ENCODE measurements around the gene SLFN11.

Gene SLFN11

GRCh38 chr17:35406568-35406967, 33.1 kb upstream of the SLFN11 start:
- TF ChIP-seq POLR2AphosphoS5 (IDR thresholded peaks at IDR 0.05; ENCODE audit: low read depth, low read length) (no peak), SIN3A (IDR thresholded peaks at IDR 0.05; ENCODE audit: borderline replicate concordance, insufficient read depth, low read length) (no peak), FOXP2 (optimal IDR thresholded peaks at IDR 0.05; ENCODE audit: borderline replicate concordance, extremely low read depth, extremely low read length, insufficient read depth) (no peak), TAF1 (IDR thresholded peaks at IDR 0.05; ENCODE audit: borderline replicate concordance, insufficient read depth, low read length) (no peak), REST (IDR thresholded peaks at IDR 0.05; ENCODE audit: insufficient read depth in 1 of 2, low read depth in 2 of 2, low read length in 2 of 2) (no peak)

GRCh38 chr17:35404360-35404759, 30.9 kb upstream of the SLFN11 start:
- TF ChIP-seq SIN3A (IDR thresholded peaks at IDR 0.05; ENCODE audit: borderline replicate concordance, insufficient read depth, low read length) (no peak), REST (IDR thresholded peaks at IDR 0.05; ENCODE audit: insufficient read depth in 1 of 2, low read depth in 2 of 2, low read length in 2 of 2) (no peak), POLR2AphosphoS5 (IDR thresholded peaks at IDR 0.05; ENCODE audit: low read depth, low read length) (no peak), TAF1 (IDR thresholded peaks at IDR 0.05; ENCODE audit: borderline replicate concordance, insufficient read depth, low read length) (no peak), FOXP2 (optimal IDR thresholded peaks at IDR 0.05; ENCODE audit: borderline replicate concordance, extremely low read depth, extremely low read length, insufficient read depth) (no peak)

- no peak for TF ChIP-seq FOXP2 (optimal IDR thresholded peaks at IDR 0.05; ENCODE audit: borderline replicate concordance, extremely low read depth, extremely low read length, insufficient read depth)
- TF ChIP-seq TAF1 (IDR thresholded peaks at IDR 0.05; ENCODE audit: borderline replicate concordance, insufficient read depth, low read length): no peak
- TF ChIP-seq REST (IDR thresholded peaks at IDR 0.05; ENCODE audit: insufficient read depth in 1 of 2, low read depth in 2 of 2, low read length in 2 of 2): no peak
- no peak for TF ChIP-seq POLR2AphosphoS5 (IDR thresholded peaks at IDR 0.05; ENCODE audit: low read depth, low read length)
- no peak for TF ChIP-seq SIN3A (IDR thresholded peaks at IDR 0.05; ENCODE audit: borderline replicate concordance, insufficient read depth, low read length)
Measured at GRCh38 chr17:35390663-35391062, 17.2 kb upstream of the SLFN11 start.

GRCh38 chr17:35390156-35390555, 16.7 kb upstream of the SLFN11 start:
- TF ChIP-seq POLR2AphosphoS5 (IDR thresholded peaks at IDR 0.05; ENCODE audit: low read depth, low read length): no peak
- TF ChIP-seq FOXP2 (optimal IDR thresholded peaks at IDR 0.05; ENCODE audit: borderline replicate concordance, extremely low read depth, extremely low read length, insufficient read depth): no peak
- TF ChIP-seq TAF1 (IDR thresholded peaks at IDR 0.05; ENCODE audit: borderline replicate concordance, insufficient read depth, low read length): no peak
- no peak for TF ChIP-seq SIN3A (IDR thresholded peaks at IDR 0.05; ENCODE audit: borderline replicate concordance, insufficient read depth, low read length)
- TF ChIP-seq REST (IDR thresholded peaks at IDR 0.05; ENCODE audit: insufficient read depth in 1 of 2, low read depth in 2 of 2, low read length in 2 of 2): no peak

GRCh38 chr17:35387496-35387895, 14.1 kb upstream of the SLFN11 start:
- no peak for TF ChIP-seq SIN3A (IDR thresholded peaks at IDR 0.05; ENCODE audit: borderline replicate concordance, insufficient read depth, low read length)

All from PFSK-1 (cell line).